Uterus (tissue), 2 donors: ENCODE data around the gene CARNS1.

Experiments used
- POLR2A ChIP-seq, 2 donors: fragments of 450-650 bp; IDR thresholded peaks; one replicate each; pipeline ENCODE4 v1.6.1; 2016; ENCODE audit warnings: antibody characterized with exemption in 2 of 2, mild to moderate bottlenecking in 1 of 2, moderate library complexity in 1 of 2
- TF ChIP-seq, protein P1 (sequence below), 4 experiments: fragments of 200-600 bp in 2 of 4; fragments of 450-650 bp in 2 of 4; sonication (generic) in 2 of 4; IDR thresholded peaks; one replicate each; pipeline ENCODE4 v1.5.1; 2016 to 2019; ENCODE audit warnings: antibody characterized with exemption in 4 of 4, mild to moderate bottlenecking in 2 of 4, moderate library complexity in 1 of 4

DNA sequence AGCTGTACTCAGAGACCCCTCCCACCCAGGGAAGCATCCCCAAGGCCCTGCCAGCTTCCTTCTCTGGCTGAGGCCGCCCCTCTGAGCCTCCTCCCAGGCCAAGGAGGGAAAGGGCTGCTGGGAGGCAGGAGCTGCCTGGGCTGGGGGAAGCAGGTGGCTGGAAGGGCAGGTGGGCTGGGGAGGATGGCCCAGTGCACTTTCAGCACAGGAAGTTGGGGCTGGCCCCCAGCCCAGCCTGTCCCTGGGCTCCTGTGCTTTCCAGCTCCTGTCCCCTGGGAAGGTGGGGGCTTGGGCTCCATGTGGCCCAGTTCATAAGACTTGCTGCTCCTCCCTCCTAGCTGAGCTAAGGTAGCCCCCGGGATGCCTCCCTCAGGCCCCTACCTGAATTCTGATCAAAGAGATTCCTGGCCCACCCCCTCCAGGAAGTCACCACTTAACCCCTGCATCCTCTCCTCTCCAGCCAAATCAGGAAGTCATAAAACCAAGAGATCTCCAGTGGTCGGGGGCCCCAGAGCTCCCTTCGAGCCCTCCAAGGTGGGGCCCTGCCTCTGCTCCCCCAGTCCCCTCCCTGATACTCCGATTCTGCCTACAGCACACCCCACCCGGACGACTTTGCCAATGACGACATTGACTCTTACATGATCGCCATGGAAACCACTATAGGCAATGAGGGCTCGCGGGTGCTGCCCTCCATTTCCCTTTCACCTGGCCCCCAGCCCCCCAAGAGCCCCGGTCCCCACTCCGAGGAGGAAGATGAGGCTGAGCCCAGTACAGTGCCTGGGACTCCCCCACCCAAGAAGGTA is 18.7 kb upstream of the CARNS1 start:
- TF ChIP-seq, protein P1, sequence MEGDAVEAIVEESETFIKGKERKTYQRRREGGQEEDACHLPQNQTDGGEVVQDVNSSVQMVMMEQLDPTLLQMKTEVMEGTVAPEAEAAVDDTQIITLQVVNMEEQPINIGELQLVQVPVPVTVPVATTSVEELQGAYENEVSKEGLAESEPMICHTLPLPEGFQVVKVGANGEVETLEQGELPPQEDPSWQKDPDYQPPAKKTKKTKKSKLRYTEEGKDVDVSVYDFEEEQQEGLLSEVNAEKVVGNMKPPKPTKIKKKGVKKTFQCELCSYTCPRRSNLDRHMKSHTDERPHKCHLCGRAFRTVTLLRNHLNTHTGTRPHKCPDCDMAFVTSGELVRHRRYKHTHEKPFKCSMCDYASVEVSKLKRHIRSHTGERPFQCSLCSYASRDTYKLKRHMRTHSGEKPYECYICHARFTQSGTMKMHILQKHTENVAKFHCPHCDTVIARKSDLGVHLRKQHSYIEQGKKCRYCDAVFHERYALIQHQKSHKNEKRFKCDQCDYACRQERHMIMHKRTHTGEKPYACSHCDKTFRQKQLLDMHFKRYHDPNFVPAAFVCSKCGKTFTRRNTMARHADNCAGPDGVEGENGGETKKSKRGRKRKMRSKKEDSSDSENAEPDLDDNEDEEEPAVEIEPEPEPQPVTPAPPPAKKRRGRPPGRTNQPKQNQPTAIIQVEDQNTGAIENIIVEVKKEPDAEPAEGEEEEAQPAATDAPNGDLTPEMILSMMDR (IDR thresholded peaks at IDR 0.05): no peak
- TF ChIP-seq POLR2A (IDR thresholded peaks at IDR 0.05): no peak
